Mucosa of rectum (tissue), 2 donors: ENCODE results near the gene SPOP.
"Not testable (repeated sequence)": the region's sequence is repeated elsewhere in the genome, so short reads cannot be mapped to it uniquely, and the experiment has no call there.

Source experiments
- H3K27ac ChIP-seq, 2 donors: one replicate each; pipeline ENCODE4 v1.7.0; 2013; ENCODE audit warnings: inconsistent platforms in 2 of 2, low read depth in 2 of 2, low read length in 2 of 2
- H3K27me3 ChIP-seq, 2 donors: one replicate each; pipeline ENCODE4 v1.7.0; 2013; ENCODE audit warnings: low read length in 2 of 2; ENCODE audit not compliant: control insufficient read depth in 2 of 2, insufficient read depth in 2 of 2
- H3K36me3 ChIP-seq, 2 donors: one replicate each; pipeline ENCODE4 v1.7.0; 2013; ENCODE audit warnings: low read length in 2 of 2; ENCODE audit not compliant: control insufficient read depth in 2 of 2, insufficient read depth in 2 of 2
- H3K4me1 ChIP-seq, 2 donors: one replicate each; pipeline ENCODE4 v1.7.0; 2013; ENCODE audit warnings: low read length in 2 of 2, mild to moderate bottlenecking in 1 of 2; ENCODE audit not compliant: control insufficient read depth in 2 of 2, insufficient read depth in 2 of 2
- H3K4me3 ChIP-seq, 2 donors: one replicate each; pipeline ENCODE4 v1.7.0; 2013; ENCODE audit warnings: low read length in 2 of 2
- H3K9ac ChIP-seq, 2 donors: one replicate each; pipeline ENCODE4 v1.7.0; 2013; ENCODE audit warnings: low read length in 2 of 2, low read depth in 1 of 2, mild to moderate bottlenecking in 1 of 2
- H3K9me3 ChIP-seq, 2 donors: one replicate each; pipeline ENCODE4 v1.7.0; 2013; ENCODE audit warnings: low read length in 2 of 2; ENCODE audit not compliant: control insufficient read depth in 2 of 2
- donor health status: healthy.
- donor health status: Normal muscosa, but diverticular disease.

SPOP gene

DNA sequence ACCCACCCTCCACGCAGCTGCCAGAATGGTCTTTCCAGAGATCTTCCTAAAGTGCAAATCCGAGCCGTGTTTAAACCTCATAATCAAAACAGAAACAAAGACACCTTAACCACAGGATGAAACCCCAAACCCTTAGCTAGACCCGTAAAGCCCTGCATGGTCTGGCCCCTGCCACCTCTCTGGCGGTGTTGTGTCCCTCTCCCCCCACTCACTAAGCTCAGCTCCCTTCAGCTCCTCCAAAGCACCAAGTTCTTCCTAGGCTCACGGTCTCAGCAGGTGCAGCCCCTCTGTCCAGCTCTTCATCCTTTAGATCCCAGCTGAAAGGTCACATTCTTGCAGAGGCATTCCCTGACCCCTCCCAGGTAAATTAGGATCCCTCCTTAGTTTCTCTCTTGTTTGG, 106.6 kb downstream of the SPOP start:
- Histone ChIP-seq H3K9me3 (no peaks in the 10 kb centered on the region), H3K27ac (no peak overlapping the region), H3K36me3 (no peaks in the 10 kb centered on the region), H3K4me3 (no peak overlapping the region), H3K4me1 (peaks cover 3 to 12% of the 10 kb centered on the region in 2 donors), H3K9ac (no peak overlapping the region), H3K27me3 (peaks cover 21 to 25% of the 10 kb centered on the region in 2 donors)

DNA sequence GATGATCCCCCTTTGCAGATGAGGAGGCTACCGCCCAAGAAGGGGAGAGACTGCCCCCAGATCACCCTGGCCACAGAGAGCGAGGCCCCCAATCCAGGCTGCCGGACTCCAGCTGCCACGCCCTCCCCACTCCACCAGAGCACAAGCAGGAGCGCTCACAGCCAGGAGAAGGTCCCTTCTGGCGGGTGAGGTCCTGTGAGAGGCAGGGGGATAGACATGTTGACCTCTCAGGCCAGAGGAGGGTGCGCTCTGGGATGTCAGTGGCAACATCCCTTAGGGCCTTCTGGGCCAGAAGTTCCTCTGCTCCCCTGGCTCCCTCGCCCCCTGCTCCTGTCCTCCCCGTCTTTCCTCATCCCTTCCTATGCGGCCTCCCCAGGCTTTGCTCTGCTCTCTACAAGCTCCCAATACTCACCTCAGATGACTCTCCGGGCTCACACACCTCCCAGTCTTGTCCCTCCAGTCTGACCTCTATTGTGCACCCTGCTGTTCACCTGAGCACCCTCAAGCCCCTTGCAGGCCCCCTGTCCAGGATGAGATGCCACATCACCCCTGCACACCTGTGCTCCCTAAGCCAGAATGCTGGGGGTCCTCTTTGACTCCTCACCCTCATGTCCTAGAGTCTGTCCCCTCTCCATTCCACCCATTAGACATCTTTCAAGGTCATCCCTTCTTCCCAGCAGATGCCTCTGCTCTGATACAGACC, 107.2 kb downstream of the SPOP start:
- Histone ChIP-seq H3K4me1 (peaks cover 3 to 9% of the 10 kb centered on the region in 2 donors), H3K27ac (peak overlapping the region in 1 of 2 donors; percentile 4), H3K36me3 (no peaks in the 10 kb centered on the region), H3K9me3 (no peaks in the 10 kb centered on the region), H3K4me3 (no peak overlapping the region), H3K27me3 (peaks cover 18 to 25% of the 10 kb centered on the region in 2 donors), H3K9ac (peak overlapping the region in 1 of 2 donors; percentile 29)

DNA sequence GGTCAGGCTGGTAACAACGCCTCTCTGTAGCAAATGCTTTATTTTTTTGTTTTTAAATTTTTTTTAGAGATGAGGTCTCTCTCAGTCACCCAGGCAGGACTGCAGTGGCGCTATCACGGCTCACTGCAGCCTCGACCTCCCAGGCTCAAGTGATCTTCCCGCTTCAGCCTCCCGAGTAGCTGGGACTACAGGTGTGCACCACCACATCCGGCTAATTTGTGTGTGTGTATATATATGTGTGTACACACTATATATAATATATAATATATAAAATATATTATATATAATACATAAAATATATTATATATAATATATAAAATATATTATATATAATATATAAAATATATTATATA, 109.2 kb downstream of the SPOP start:
- Histone ChIP-seq H3K27me3 (peaks cover 9 to 14% of the 10 kb centered on the region in 2 donors), H3K4me3 (peak overlapping the region in 1 of 2 donors; percentile 67)
- H3K27ac ChIP-seq, H3K9ac ChIP-seq, H3K36me3 ChIP-seq, H3K4me1 ChIP-seq, H3K9me3 ChIP-seq: not testable (repeated sequence)

DNA sequence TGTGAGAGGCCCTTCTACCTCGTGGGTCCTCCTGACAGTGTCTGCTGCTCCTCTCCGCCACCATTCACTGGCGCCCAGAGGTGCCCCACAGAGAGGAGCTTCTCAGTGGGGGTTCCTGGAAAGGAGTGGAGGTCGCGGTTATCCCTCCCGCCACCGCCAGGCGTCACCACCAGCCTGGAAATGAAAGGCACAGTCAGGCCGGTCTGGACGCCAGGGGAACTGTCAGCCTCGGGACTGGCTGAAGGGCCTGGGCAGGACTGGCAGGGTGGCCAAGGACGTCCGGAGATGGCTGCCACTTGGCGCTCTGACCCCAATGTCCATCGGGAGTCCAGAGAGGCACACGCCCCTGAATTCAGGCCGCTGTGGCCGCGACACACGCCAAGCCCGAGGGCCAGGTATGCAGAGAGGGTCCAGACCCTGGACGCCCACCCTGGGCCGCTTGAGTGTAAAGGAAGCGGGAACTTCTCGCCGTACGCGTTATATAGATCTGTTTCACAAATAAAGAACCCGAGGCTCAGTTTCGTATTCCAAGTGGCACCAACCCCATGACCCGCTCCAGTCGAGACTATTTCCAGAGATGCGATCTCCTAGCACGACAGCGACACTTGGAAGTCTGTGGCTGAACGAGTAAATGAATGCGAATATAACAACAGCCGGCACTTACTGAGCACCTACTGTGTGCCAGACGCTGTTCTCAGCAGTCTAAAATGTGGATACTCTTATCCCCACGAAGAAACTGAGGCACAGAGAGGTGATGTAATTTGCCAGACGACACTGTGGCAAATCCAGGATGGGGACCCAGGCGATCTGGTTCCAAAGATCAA, 109.8 kb downstream of the SPOP start:
- Histone ChIP-seq H3K27ac (no peak overlapping the region), H3K4me1 (peaks cover 5 to 9% of the 10 kb centered on the region in 2 donors), H3K9me3 (no peaks in the 10 kb centered on the region), H3K27me3 (peaks cover 7 to 8% of the 10 kb centered on the region in 2 donors), H3K36me3 (no peaks in the 10 kb centered on the region), H3K4me3 (peak overlapping the region; percentile 39 to 67), H3K9ac (peak overlapping the region in 1 of 2 donors; percentile 46)

DNA sequence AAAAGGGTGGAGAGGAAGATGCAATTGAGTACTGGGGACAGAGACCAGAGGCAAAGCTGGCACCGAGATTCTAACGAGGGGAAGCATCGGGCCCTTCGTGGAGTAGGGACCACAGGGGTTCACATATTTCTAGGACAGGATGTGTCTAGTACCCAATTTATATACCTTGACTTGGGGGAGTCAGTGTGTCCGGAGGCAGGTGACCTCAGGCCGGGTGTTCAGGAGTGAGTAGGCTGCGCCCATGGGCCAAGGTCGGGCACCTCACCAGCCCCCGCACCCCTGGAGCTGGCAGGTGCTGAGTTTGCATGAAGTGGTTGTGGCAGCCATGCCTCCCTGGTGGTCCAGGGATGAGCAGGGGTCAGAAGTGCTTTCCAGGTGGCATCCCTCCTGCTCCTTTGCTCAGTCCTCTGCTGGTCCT, 110.8 kb downstream of the SPOP start:
- Histone ChIP-seq H3K27ac (no peak overlapping the region), H3K9me3 (no peaks in the 10 kb centered on the region), H3K9ac (no peak overlapping the region), H3K4me1 (peaks cover 5 to 9% of the 10 kb centered on the region in 2 donors), H3K27me3 (peaks cover 5 to 7% of the 10 kb centered on the region in 2 donors), H3K36me3 (no peaks in the 10 kb centered on the region), H3K4me3 (no peak overlapping the region)

DNA sequence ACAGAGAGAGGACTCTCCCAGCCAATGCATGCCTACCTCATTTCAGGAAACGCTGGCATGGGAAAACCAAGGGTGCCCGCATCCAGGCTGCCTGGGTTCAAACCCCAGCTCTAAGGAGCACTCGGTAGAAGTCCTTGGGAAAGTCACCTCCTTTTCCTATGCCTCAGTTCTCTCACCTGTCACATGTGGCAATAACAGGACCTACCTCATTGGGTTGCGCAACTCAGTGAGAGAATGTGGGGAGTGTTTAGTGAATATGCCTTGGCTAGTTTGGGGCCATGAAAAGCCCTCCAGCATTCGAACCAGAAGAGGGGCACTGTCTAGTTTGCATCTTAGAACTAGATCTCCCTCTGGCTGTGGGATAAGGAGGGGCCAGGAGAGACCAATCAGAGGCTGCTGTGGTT, 111.2 kb downstream of the SPOP start:
- H3K4me3 ChIP-seq = no peak overlapping the region
- H3K4me1 ChIP-seq = peaks cover 5 to 9% of the 10 kb centered on the region in 2 donors
- H3K27ac ChIP-seq = no peak overlapping the region
- H3K36me3 ChIP-seq = no peaks in the 10 kb centered on the region
- no peaks in the 10 kb centered on the region for H3K9me3 ChIP-seq
- peaks cover 5 to 7% of the 10 kb centered on the region in 2 donors for H3K27me3 ChIP-seq
- no peak overlapping the region for H3K9ac ChIP-seq

DNA sequence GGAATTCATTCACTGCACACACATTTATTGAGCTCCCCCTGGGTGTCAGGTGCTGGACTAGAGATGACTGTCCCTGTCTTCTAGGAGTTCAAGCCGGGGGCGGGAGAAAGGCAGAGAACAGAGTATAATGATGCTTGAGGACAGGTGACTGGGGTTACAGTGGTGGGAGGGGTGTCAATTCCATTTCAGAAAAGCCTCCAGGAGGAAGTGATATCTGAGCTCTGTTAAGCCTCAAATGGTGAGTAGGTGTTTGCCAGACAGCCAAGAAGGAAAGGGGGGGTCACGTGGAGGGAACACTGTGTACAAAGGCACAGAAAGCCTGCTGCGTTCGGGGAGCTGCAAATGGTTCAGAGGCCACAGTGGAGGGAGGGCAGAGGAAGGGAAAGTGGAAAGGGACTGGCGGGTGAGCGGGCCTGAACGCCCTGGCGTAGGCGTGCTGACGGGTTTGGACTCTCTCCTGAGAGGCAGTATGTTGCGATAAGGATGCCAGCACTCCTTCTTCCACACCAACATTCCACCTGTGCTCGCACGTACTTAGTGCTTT, 111.9 kb downstream of the SPOP start:
- Histone ChIP-seq H3K9ac (no peak overlapping the region), H3K36me3 (no peaks in the 10 kb centered on the region), H3K4me3 (no peak overlapping the region), H3K4me1 (peaks cover 5 to 9% of the 10 kb centered on the region in 2 donors), H3K27me3 (peaks cover 5 to 7% of the 10 kb centered on the region in 2 donors), H3K9me3 (no peaks in the 10 kb centered on the region), H3K27ac (no peak overlapping the region)

DNA sequence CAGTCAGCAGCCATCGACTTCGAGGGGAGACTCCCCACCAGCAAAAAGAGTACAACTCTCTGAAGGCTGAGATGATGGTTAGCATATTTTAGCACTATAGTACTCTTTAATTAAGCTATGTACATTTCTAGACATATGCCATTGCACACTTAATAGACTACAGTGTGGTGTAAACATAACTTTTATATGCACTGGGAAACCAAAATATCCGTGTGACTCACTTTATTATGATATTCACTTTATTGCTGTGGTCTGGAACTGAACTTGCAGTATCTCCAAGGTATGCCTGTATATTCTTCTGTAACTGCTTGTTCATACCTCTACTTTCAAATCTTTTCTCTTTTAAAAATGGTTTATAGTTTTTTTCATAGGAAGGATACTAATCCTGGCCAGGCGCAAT, 113.3 kb downstream of the SPOP start:
- Histone ChIP-seq H3K9ac (no peak overlapping the region), H3K27me3 (peaks cover 0 to 5% of the 10 kb centered on the region in 2 donors), H3K36me3 (no peaks in the 10 kb centered on the region), H3K9me3 (no peaks in the 10 kb centered on the region), H3K27ac (no peak overlapping the region), H3K4me1 (peaks cover 5 to 7% of the 10 kb centered on the region in 2 donors), H3K4me3 (no peak overlapping the region)

DNA sequence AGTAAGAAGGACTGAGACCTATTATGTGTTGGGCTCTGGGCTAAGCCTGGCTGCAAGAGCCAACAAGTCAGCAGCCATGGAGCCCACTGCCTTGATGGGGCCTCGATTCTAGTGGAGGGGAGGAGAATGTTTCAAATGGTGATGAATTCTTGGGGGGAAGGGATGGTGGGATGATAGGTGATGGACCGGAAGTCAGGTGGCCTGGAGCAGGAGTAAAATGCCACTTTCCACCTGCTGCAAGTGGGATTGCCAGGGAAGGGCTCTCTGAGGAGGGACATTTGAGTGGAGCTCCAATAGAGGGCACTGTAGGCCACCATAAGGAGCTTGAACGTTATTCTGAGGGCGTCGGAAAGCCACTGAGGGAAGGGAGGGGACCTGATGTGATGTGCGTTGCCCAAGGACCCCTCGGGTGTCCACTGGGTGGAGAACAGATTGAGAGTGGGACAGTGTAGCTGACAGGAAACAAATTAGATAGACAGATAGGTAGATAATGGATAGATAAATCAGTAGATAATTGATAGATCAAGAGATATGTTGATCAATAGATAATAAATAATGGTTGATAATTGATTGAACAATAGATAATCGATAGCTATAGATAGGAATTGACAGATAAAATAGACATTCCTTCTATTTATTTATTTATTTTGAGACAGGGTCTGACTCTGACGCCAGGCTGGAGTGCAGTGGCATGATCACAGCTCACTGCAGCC, 120.4 kb downstream of the SPOP start:
- Histone ChIP-seq H3K36me3 (no peaks in the 10 kb centered on the region), H3K9ac (no peak overlapping the region), H3K27ac (no peak overlapping the region), H3K9me3 (no peaks in the 10 kb centered on the region), H3K27me3 (peaks cover 0 to 4% of the 10 kb centered on the region in 2 donors), H3K4me1 (peaks cover 4 to 5% of the 10 kb centered on the region in 2 donors), H3K4me3 (no peak overlapping the region)
